HCT116 (cell line): Measurements from ENCODE around the gene BSG. TPM values are rescaled to one million over a fixed set of nuclear protein-coding genes. Genes with fewer than 3 reads are reported as not detected.
A peak's percentile ranks its signal among the peaks of the same experiment; 100 is the strongest.

ENCODE experiments used
- ATAC-seq: fragments of 200-7000 bp; cut with Tn5 transposase; 2 replicates; pipeline ENCODE4 v1.9.1; 2020; ENCODE audit warnings: mild to moderate bottlenecking, moderate library complexity
- BruUV-seq: library from RNA; stranded (reverse); fragments of 400-500 nt; replicated peaks from 2 replicates; lab custom pipeline; 2021; lab: Mats Ljungman, UMichigan
- CTCF ChIA-PET: fragments of 300-600 bp; sonication (Branson Sonifier 250); formaldehyde crosslinking; loops from one replicate; lab custom pipeline; 2021; ENCODE audit warnings: antibody characterized with exemption; lab: Charles Lee
- POLR2A ChIA-PET: fragments of 300-600, 350-600 bp; sonication (Branson Sonifier 250); formaldehyde crosslinking; loops from one replicate; lab custom pipeline; 2021; ENCODE audit warnings: antibody characterized with exemption; lab: Charles Lee
- RAD21 ChIA-PET, 2 experiments: fragments of 300-600 bp; sonication (Branson Sonifier 250); formaldehyde crosslinking; loops; one replicate each; lab custom pipeline; 2023; ENCODE audit warnings: low total read pairs in 2 of 2; ENCODE audit not compliant: uncharacterized antibody in 2 of 2, unreplicated experiment in 2 of 2, low non-redundant PET in 1 of 2; lab: Charles Lee
- DNase-seq: peaks from one replicate; pipeline ENCODE4 v3.0.0-alpha.2; 2010; ENCODE audit warnings: low read depth, low spot score
- H2AFZ ChIP-seq: fragments of 200-600 bp; shearing (Covaris generic), sonication (generic); 2 replicates; pipeline ENCODE4 v1.6.1; 2017; ENCODE audit warnings: low read depth, mixed run types, mixed read lengths, antibody characterized with exemption, low read length; ENCODE audit not compliant: poor library complexity, severe bottlenecking
- H3K27ac ChIP-seq: 2 replicates; pipeline ENCODE4 v1.5.1; 2012; ENCODE audit warnings: low read depth, low read length
- H3K27me3 ChIP-seq: fragments of 200-600 bp; sonication (generic); 2 replicates; pipeline ENCODE4 v1.6.1; 2016; ENCODE audit warnings: mixed run types, low read length, mixed read lengths; ENCODE audit not compliant: insufficient read depth
- H3K36me3 ChIP-seq, 2 experiments: fragments of 200-500 bp in 1 of 2; fragments of 200-600 bp in 1 of 2; sonication (Bioruptor generic) in 1 of 2; sonication (generic) in 1 of 2; 2 replicates each; pipeline versions ENCODE4 v1.5.1 to v1.6.1; 2014 to 2016; ENCODE audit warnings: low read length in 2 of 2, inconsistent platforms in 1 of 2, mixed read lengths in 1 of 2, mixed run types in 1 of 2; ENCODE audit not compliant: insufficient read depth in 2 of 2, control insufficient read depth in 1 of 2
- H3K4me1 ChIP-seq, 2 experiments: fragments of 200-600 bp in 1 of 2; sonication (generic) in 1 of 2; 2 replicates each; pipeline versions ENCODE4 v1.5.1 to v1.6.1; 2012 to 2017; ENCODE audit warnings: low read length in 2 of 2, inconsistent platforms in 1 of 2, mild to moderate bottlenecking in 1 of 2, mixed read lengths in 1 of 2, mixed run types in 1 of 2, moderate library complexity in 1 of 2; ENCODE audit not compliant: insufficient read depth in 2 of 2, control insufficient read depth in 1 of 2
- H3K4me2 ChIP-seq: fragments of 200-600 bp; sonication (generic); 2 replicates; pipeline ENCODE4 v1.6.1; 2017; ENCODE audit warnings: mixed run types, low read length, mixed read lengths
- H3K4me3 ChIP-seq, 2 experiments: fragments of 200-600 bp in 1 of 2; sonication (generic) in 1 of 2; replicated peaks in 1 of 2; 2 replicates each; pipeline ENCODE4 v1.5.1; 2011 to 2016; ENCODE audit warnings: low read length in 2 of 2, control low read depth in 1 of 2, low read depth in 1 of 2, mild to moderate bottlenecking in 1 of 2, mixed read lengths in 1 of 2, mixed run types in 1 of 2
- H3K79me2 ChIP-seq: fragments of 200-600 bp; sonication (generic); 2 replicates; pipeline ENCODE4 v1.6.1; 2017; ENCODE audit warnings: mild to moderate bottlenecking, mixed run types, low read length, moderate library complexity, mixed read lengths; ENCODE audit not compliant: insufficient read depth
- H3K9ac ChIP-seq: fragments of 200-600 bp; sonication (generic); 2 replicates; pipeline ENCODE4 v1.6.1; 2016; ENCODE audit warnings: low read length, mixed read lengths
- H3K9me2 ChIP-seq: fragments of 200-600 bp; sonication (generic), shearing (Covaris generic); 2 replicates; pipeline ENCODE4 v1.6.1; 2017; ENCODE audit warnings: mixed run types, mild to moderate bottlenecking, moderate library complexity; ENCODE audit not compliant: insufficient read depth
- H3K9me3 ChIP-seq, 2 experiments: fragments of 200-500 bp in 1 of 2; fragments of 200-600 bp in 1 of 2; sonication (Bioruptor generic) in 1 of 2; sonication (generic) in 1 of 2; 2 replicates each; pipeline ENCODE4 v1.6.1; 2014 to 2017; ENCODE audit warnings: low read length in 2 of 2, mixed read lengths in 2 of 2, inconsistent platforms in 1 of 2, low read depth in 1 of 2, mild to moderate bottlenecking in 1 of 2, mixed run types in 1 of 2, moderate library complexity in 1 of 2; ENCODE audit not compliant: control insufficient read depth in 1 of 2, insufficient read depth in 1 of 2
- H4K20me1 ChIP-seq: fragments of 200-600 bp; sonication (generic), shearing (Covaris generic); 2 replicates; pipeline ENCODE4 v1.6.1; 2017; ENCODE audit warnings: mixed run types, mild to moderate bottlenecking, moderate library complexity; ENCODE audit not compliant: insufficient read depth
- CBX3 ChIP-seq: IDR thresholded peaks from 2 replicates; pipeline ENCODE4 v1.6.1; 2012; ENCODE audit warnings: low read depth
- EGR1 ChIP-seq: IDR thresholded peaks from 2 replicates; pipeline ENCODE4 v1.6.1; 2012; ENCODE audit warnings: low read depth
- ELF1 ChIP-seq: IDR thresholded peaks from 2 replicates; pipeline ENCODE4 v1.6.1; 2012; ENCODE audit warnings: low read depth, borderline replicate concordance
- EZH2 ChIP-seq: fragments of 200-600 bp; sonication (generic); IDR thresholded peaks from 2 replicates; pipeline ENCODE4 v1.6.1; 2017; ENCODE audit warnings: antibody characterized with exemption, mixed run types
- EZH2phosphoT487 ChIP-seq: fragments of 200-600 bp; IDR thresholded peaks from 2 replicates; pipeline ENCODE4 v1.6.1; 2018; ENCODE audit warnings: antibody characterized with exemption, borderline replicate concordance
- FOSL1 ChIP-seq: IDR thresholded peaks from 2 replicates; pipeline ENCODE4 v1.6.1; 2012; ENCODE audit warnings: low read depth
- JUND ChIP-seq: IDR thresholded peaks from 2 replicates; pipeline ENCODE4 v1.6.1; 2012
- POLR2AphosphoS5 ChIP-seq: IDR thresholded peaks from 2 replicates; pipeline ENCODE4 v1.6.1; 2011; ENCODE audit warnings: mild to moderate bottlenecking, low read depth, low read length, moderate library complexity
- RAD21 ChIP-seq: IDR thresholded peaks from 2 replicates; pipeline ENCODE4 v1.6.1; 2012; ENCODE audit warnings: low read depth, mild to moderate bottlenecking
- SIN3A ChIP-seq: IDR thresholded peaks from 2 replicates; pipeline ENCODE4 v1.6.1; 2012; ENCODE audit warnings: low read depth
- YY1 ChIP-seq: IDR thresholded peaks from 2 replicates; pipeline ENCODE4 v1.6.1; 2011; ENCODE audit warnings: low read length, low read depth, moderate library complexity, mild to moderate bottlenecking; ENCODE audit not compliant: insufficient replicate concordance; ENCODE audit errors: extremely low read depth
- intact Hi-C: fragments of 100-400 bp; cut with micrococcal nuclease; formaldehyde crosslinking; loops from 2 replicates; pipeline ENCODE4 v1.10.0; 2022
- total RNA-seq: library from RNA; stranded (reverse); gene quantifications from one replicate; pipeline ENCODE4 v1.2.1, GENCODE V29; 2021; ENCODE audit not compliant: unreplicated experiment
- TF ChIP-seq, protein P1 (sequence below): IDR thresholded peaks from 2 replicates; pipeline ENCODE4 v1.6.1; 2012
- TF ChIP-seq, protein P2 (sequence below): IDR thresholded peaks from 2 replicates; pipeline ENCODE4 v1.6.1; 2012; ENCODE audit warnings: low read depth

BSG gene
- total RNA-seq, 1 experiment from 2014 or later, result 603 TPM

DNA sequence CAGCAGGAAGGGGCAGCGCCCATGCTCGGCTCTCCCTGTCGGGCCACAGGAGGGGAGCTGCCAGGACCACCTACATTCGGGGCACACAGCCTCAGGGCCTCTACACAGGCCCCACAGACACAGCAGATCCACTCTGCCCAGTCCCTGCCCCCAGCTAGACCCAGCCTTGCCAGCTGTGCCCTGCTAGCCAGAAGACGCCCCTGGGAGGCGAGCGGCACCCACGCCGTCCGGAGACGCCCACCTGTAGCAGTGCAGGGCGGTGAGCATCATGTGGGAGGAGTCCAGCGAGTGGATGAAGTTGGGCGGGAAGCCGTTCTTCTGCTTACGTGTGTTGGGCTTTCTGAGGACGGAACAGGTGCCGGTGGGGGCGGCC lies 45.8 kb downstream of the BSG start:
- no peak for ATAC-seq
- CTCF ChIA-PET, result no interaction called here
- BruUV-seq, result TSS peak; percentile 36

More for the DNA sequence above, 45.8 kb downstream of the BSG start:
- H3K4me1 ChIP-seq, result no peaks in the 10 kb centered on the region
- DNase-seq, result no peak
- no peak overlapping the region for H3K4me2 ChIP-seq
- no peak overlapping the region for H3K9ac ChIP-seq
- H3K27ac ChIP-seq, result no peak overlapping the region
- no peaks in the 10 kb centered on the region for H3K9me2 ChIP-seq
- TF ChIP-seq SIN3A, result no peak
- no peak for TF ChIP-seq EGR1
- no peak for TF ChIP-seq JUND
- no peak for TF ChIP-seq EZH2phosphoT487
- no peak for TF ChIP-seq RAD21
- TF ChIP-seq YY1, result no peak
- TF ChIP-seq, protein P1, sequence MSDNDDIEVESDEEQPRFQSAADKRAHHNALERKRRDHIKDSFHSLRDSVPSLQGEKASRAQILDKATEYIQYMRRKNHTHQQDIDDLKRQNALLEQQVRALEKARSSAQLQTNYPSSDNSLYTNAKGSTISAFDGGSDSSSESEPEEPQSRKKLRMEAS, result no peak
- TF ChIP-seq FOSL1, result no peak
- TF ChIP-seq, protein P2, sequence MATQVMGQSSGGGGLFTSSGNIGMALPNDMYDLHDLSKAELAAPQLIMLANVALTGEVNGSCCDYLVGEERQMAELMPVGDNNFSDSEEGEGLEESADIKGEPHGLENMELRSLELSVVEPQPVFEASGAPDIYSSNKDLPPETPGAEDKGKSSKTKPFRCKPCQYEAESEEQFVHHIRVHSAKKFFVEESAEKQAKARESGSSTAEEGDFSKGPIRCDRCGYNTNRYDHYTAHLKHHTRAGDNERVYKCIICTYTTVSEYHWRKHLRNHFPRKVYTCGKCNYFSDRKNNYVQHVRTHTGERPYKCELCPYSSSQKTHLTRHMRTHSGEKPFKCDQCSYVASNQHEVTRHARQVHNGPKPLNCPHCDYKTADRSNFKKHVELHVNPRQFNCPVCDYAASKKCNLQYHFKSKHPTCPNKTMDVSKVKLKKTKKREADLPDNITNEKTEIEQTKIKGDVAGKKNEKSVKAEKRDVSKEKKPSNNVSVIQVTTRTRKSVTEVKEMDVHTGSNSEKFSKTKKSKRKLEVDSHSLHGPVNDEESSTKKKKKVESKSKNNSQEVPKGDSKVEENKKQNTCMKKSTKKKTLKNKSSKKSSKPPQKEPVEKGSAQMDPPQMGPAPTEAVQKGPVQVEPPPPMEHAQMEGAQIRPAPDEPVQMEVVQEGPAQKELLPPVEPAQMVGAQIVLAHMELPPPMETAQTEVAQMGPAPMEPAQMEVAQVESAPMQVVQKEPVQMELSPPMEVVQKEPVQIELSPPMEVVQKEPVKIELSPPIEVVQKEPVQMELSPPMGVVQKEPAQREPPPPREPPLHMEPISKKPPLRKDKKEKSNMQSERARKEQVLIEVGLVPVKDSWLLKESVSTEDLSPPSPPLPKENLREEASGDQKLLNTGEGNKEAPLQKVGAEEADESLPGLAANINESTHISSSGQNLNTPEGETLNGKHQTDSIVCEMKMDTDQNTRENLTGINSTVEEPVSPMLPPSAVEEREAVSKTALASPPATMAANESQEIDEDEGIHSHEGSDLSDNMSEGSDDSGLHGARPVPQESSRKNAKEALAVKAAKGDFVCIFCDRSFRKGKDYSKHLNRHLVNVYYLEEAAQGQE, result no peak
- TF ChIP-seq POLR2AphosphoS5, result no peak
- TF ChIP-seq EZH2, result no peak
- TF ChIP-seq CBX3, result no peak
- TF ChIP-seq ELF1, result no peak
- no peak overlapping the region for H2AFZ ChIP-seq
- H3K27me3 ChIP-seq, result no peaks in the 10 kb centered on the region
- ChIA-PET RAD21 (no interaction called here), POLR2A (no interaction called here)
- no peak overlapping the region for H3K4me3 ChIP-seq
- intact Hi-C loops, result no loop called here
- peaks cover 0 to 41% of the 10 kb centered on the region in 2 experiments; a peak in 2 of 4 replicates for H3K36me3 ChIP-seq
- no peaks in the 10 kb centered on the region for H3K79me2 ChIP-seq
- no peaks in the 10 kb centered on the region for H4K20me1 ChIP-seq
- no peaks in the 10 kb centered on the region for H3K9me3 ChIP-seq
